H9 (cell line): ENCODE results near the gene WDR27. TPM values are rescaled to one million over a fixed set of nuclear protein-coding genes. Genes with fewer than 3 reads are reported as not detected.

ENCODE experiments used
- DNase-seq: peaks from one replicate; pipeline ENCODE4 v3.0.0-alpha.2; 2017
- H2AFZ ChIP-seq: one replicate; pipeline ENCODE4 v1.6.1; 2013; ENCODE audit warnings: mild to moderate bottlenecking, low read length, control low read depth, moderate library complexity
- H2AK5ac ChIP-seq: 2 replicates; pipeline ENCODE4 v1.6.1; 2013; ENCODE audit warnings: low read length, control low read depth, mixed read lengths; ENCODE audit not compliant: insufficient read length
- H2BK120ac ChIP-seq: one replicate; pipeline ENCODE4 v1.6.1; 2013; ENCODE audit warnings: low read depth, mild to moderate bottlenecking, low read length, control low read depth, inconsistent platforms; ENCODE audit not compliant: poor library complexity, severe bottlenecking
- H2BK12ac ChIP-seq: 2 replicates; pipeline ENCODE4 v1.6.1; 2013; ENCODE audit warnings: low read length, control low read depth, mixed read lengths, low read depth; ENCODE audit not compliant: insufficient read length
- H2BK15ac ChIP-seq: 2 replicates; pipeline ENCODE4 v1.6.1; 2013; ENCODE audit warnings: low read depth, low read length, control low read depth
- H2BK20ac ChIP-seq: one replicate; pipeline ENCODE4 v1.6.1; 2013; ENCODE audit warnings: low read depth, mild to moderate bottlenecking, low read length, control low read depth, inconsistent platforms; ENCODE audit not compliant: poor library complexity, severe bottlenecking
- H2BK5ac ChIP-seq: 2 replicates; pipeline ENCODE4 v1.6.1; 2013; ENCODE audit warnings: low read length, control low read depth, mixed read lengths; ENCODE audit not compliant: insufficient read length
- H3K14ac ChIP-seq: 2 replicates; pipeline ENCODE4 v1.6.1; 2013; ENCODE audit warnings: low read length, control low read depth; ENCODE audit not compliant: insufficient read depth
- H3K18ac ChIP-seq: 2 replicates; pipeline ENCODE4 v1.6.1; 2013; ENCODE audit warnings: low read depth, mild to moderate bottlenecking, mixed read lengths, low read length, control low read depth; ENCODE audit not compliant: insufficient read length
- H3K23ac ChIP-seq: 2 replicates; pipeline ENCODE4 v1.6.1; 2013; ENCODE audit warnings: low read length, control low read depth, mixed read lengths, low read depth; ENCODE audit not compliant: insufficient read length
- H3K23me2 ChIP-seq: 2 replicates; pipeline ENCODE4 v1.6.1; 2013; ENCODE audit warnings: low read depth, mild to moderate bottlenecking, mixed read lengths, low read length, control low read depth; ENCODE audit not compliant: insufficient read length, poor library complexity, severe bottlenecking
- H3K27ac ChIP-seq: 2 replicates; pipeline ENCODE4 v1.5.1; 2013; ENCODE audit warnings: low read length, control low read depth, mixed read lengths, low read depth; ENCODE audit not compliant: insufficient read length
- H3K27me3 ChIP-seq: 2 replicates; pipeline ENCODE4 v1.6.1; 2013; ENCODE audit warnings: low read length, control low read depth, inconsistent platforms; ENCODE audit not compliant: insufficient read depth
- H3K4ac ChIP-seq: 2 replicates; pipeline ENCODE4 v1.6.1; 2013; ENCODE audit warnings: low read depth, mild to moderate bottlenecking, control low read depth, inconsistent platforms, low read length, moderate library complexity
- H3K4me1 ChIP-seq: 2 replicates; pipeline ENCODE4 v1.6.1; 2013; ENCODE audit warnings: low read length, control low read depth, inconsistent platforms; ENCODE audit not compliant: insufficient read depth
- H3K4me2 ChIP-seq: 2 replicates; pipeline ENCODE4 v1.6.1; 2013; ENCODE audit warnings: low read length, control low read depth, mixed read lengths; ENCODE audit not compliant: insufficient read length, insufficient read depth
- H3K56ac ChIP-seq: 2 replicates; pipeline ENCODE4 v1.6.1; 2013; ENCODE audit warnings: low read depth, mild to moderate bottlenecking, mixed read lengths, low read length, control low read depth; ENCODE audit not compliant: insufficient read length
- H3K79me1 ChIP-seq: 2 replicates; pipeline ENCODE4 v1.6.1; 2013; ENCODE audit warnings: low read depth, mild to moderate bottlenecking, moderate library complexity, low read length, control low read depth, inconsistent platforms; ENCODE audit not compliant: insufficient read depth, poor library complexity, severe bottlenecking
- H3K79me2 ChIP-seq: 2 replicates; pipeline ENCODE4 v1.6.1; 2013; ENCODE audit warnings: low read length, control low read depth, inconsistent platforms; ENCODE audit not compliant: insufficient read depth
- H3K9ac ChIP-seq: 2 replicates; pipeline ENCODE4 v1.6.1; 2013; ENCODE audit warnings: low read length, control low read depth, mixed read lengths; ENCODE audit not compliant: insufficient read length; ENCODE audit errors: extremely low read depth
- H3K9me3 ChIP-seq: one replicate; pipeline ENCODE4 v1.6.1; 2013; ENCODE audit warnings: low read depth, low read length, inconsistent platforms; ENCODE audit not compliant: control insufficient read depth
- H3T11ph ChIP-seq: one replicate; pipeline ENCODE4 v1.6.1; 2013; ENCODE audit warnings: mild to moderate bottlenecking, low read length, control low read depth, inconsistent platforms
- H4K20me1 ChIP-seq: one replicate; pipeline ENCODE4 v1.6.1; 2013; ENCODE audit not compliant: control insufficient read depth, insufficient read length, insufficient read depth
- H4K5ac ChIP-seq: 2 replicates; pipeline ENCODE4 v1.6.1; 2013; ENCODE audit warnings: low read depth, mild to moderate bottlenecking, mixed read lengths, low read length, control low read depth; ENCODE audit not compliant: insufficient read length
- H4K8ac ChIP-seq: replicated peaks from 2 replicates; pipeline ENCODE4 v1.6.1; 2013; ENCODE audit warnings: low read length, control low read depth, mixed read lengths, low read depth; ENCODE audit not compliant: insufficient read length
- H4K91ac ChIP-seq: 2 replicates; pipeline ENCODE4 v1.6.1; 2013; ENCODE audit warnings: low read depth, mild to moderate bottlenecking, moderate library complexity, mixed read lengths, low read length, control low read depth; ENCODE audit not compliant: insufficient read length
- H3K27ac Mint-ChIP-seq, 3 experiments: 2 replicates in 2 of 3; 3 replicates in 1 of 3; pipeline ENCODE4 v1.8.0; 2020 to 2021; ENCODE audit warnings: mixed read lengths in 3 of 3, mild to moderate bottlenecking in 1 of 3, moderate library complexity in 1 of 3
- H3K27me3 Mint-ChIP-seq: 2 replicates; pipeline ENCODE4 v1.8.0; 2021; ENCODE audit warnings: low read depth, mild to moderate bottlenecking, moderate library complexity, mixed read lengths
- H3K36me3 Mint-ChIP-seq, 3 experiments: 2 replicates in 2 of 3; 3 replicates in 1 of 3; pipeline ENCODE4 v1.8.0; 2020 to 2021; ENCODE audit warnings: low read depth in 3 of 3, mixed read lengths in 3 of 3; ENCODE audit not compliant: insufficient read depth in 1 of 3
- H3K4me1 Mint-ChIP-seq, 2 experiments: 2 replicates each; pipeline ENCODE4 v1.8.0; 2020; ENCODE audit warnings: mixed read lengths in 2 of 2
- H3K4me3 Mint-ChIP-seq, 2 experiments: 2 replicates in 1 of 2; 3 replicates in 1 of 2; pipeline ENCODE4 v1.8.0; 2020 to 2021; ENCODE audit warnings: mild to moderate bottlenecking in 2 of 2, mixed read lengths in 2 of 2, moderate library complexity in 1 of 2
- H3K9me3 Mint-ChIP-seq, 2 experiments: 2 replicates in 1 of 2; 3 replicates in 1 of 2; pipeline ENCODE4 v1.8.0; 2020; ENCODE audit warnings: mild to moderate bottlenecking in 2 of 2, mixed read lengths in 2 of 2, moderate library complexity in 1 of 2
- WGBS: extraction: QIAGEN DNeasy Blood & Tissue Kit; methylation state at CpG from one replicate; pipeline ENCODE4 v1.1.7; 2013; ENCODE audit warnings: missing lambda C conversion rate, low lambda C conversion rate, mixed read lengths; ENCODE audit not compliant: insufficient read length; ENCODE audit errors: extremely low coverage; 5-methylcytosine and 5-hydroxymethylcytosine counted together
- total RNA-seq: library from RNA; stranded (reverse); gene quantifications from 2 replicates; pipeline ENCODE4 v1.2.1, GENCODE V29; 2021
- TF ChIP-seq, protein P1 (sequence below): fragments of 200-600 bp; sonication (generic); conservative IDR thresholded peaks from 3 replicates; pipeline ENCODE4 v1.8.0; 2021; ENCODE audit warnings: antibody characterized with exemption, mild to moderate bottlenecking

Gene WDR27
- total RNA-seq, 1 experiment from 2014 or later = 48.7 TPM

DNA sequence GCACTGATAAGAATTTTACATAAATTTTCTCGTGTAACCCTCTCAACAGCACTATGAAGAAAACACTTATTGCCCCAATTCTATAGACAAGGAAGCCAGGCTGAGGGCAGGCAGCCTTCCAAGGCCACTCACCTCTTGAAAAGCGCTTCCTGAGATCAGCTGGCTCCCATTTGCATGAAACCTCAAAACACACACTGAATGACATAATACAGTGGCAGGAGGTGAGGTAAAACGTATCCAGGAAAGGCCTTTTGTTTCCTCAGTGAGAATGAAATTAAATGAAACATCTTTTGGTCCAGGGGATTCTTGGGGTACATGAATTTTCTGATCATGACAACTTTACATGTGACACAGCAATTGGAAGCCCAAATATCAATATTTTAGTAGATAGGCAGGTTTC lies 112.5 kb downstream of the WDR27 start:
- Histone ChIP-seq H3K9me3 (no peaks in the 10 kb centered on the region), H3K4ac (no peak overlapping the region), H3K56ac (no peak overlapping the region), H4K5ac (no peak overlapping the region), H4K91ac (no peak overlapping the region), H4K8ac (no peak overlapping the region), H2AFZ (no peak overlapping the region), H2BK15ac (no peak overlapping the region), H3K14ac (no peak overlapping the region), H2BK120ac (no peak overlapping the region), H2BK5ac (no peak overlapping the region), H3T11ph (no peak overlapping the region), H3K27ac (no peak overlapping the region), H3K4me2 (no peak overlapping the region), H3K23me2 (no peaks in the 10 kb centered on the region), H2BK20ac (no peak overlapping the region), H4K20me1 (no peaks in the 10 kb centered on the region), H3K23ac (no peak overlapping the region), H2BK12ac (no peak overlapping the region), H3K18ac (no peak overlapping the region), H3K79me2 (no peaks in the 10 kb centered on the region), H3K27me3 (no peaks in the 10 kb centered on the region), H3K9ac (no peak overlapping the region), H3K4me1 (no peaks in the 10 kb centered on the region), H2AK5ac (no peak overlapping the region), H3K79me1 (no peaks in the 10 kb centered on the region)
- no CpG with 5 or more reads among the region's 3 CpGs for WGBS
- Mint-ChIP-seq H3K27me3 (no peaks in the 10 kb centered on the region), H3K27ac (no peak overlapping the region), H3K4me3 (no peak overlapping the region), H3K36me3 (peaks cover 9 to 20% (median 18%) of the 10 kb centered on the region in 3 experiments; a peak in 6 of 7 replicates), H3K4me1 (peaks cover 0 to 4% of the 10 kb centered on the region in 2 experiments; a peak in 2 of 4 replicates), H3K9me3 (no peaks in the 10 kb centered on the region; a peak in 2 of 5 replicates)
- TF ChIP-seq, protein P1, sequence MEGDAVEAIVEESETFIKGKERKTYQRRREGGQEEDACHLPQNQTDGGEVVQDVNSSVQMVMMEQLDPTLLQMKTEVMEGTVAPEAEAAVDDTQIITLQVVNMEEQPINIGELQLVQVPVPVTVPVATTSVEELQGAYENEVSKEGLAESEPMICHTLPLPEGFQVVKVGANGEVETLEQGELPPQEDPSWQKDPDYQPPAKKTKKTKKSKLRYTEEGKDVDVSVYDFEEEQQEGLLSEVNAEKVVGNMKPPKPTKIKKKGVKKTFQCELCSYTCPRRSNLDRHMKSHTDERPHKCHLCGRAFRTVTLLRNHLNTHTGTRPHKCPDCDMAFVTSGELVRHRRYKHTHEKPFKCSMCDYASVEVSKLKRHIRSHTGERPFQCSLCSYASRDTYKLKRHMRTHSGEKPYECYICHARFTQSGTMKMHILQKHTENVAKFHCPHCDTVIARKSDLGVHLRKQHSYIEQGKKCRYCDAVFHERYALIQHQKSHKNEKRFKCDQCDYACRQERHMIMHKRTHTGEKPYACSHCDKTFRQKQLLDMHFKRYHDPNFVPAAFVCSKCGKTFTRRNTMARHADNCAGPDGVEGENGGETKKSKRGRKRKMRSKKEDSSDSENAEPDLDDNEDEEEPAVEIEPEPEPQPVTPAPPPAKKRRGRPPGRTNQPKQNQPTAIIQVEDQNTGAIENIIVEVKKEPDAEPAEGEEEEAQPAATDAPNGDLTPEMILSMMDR = no peak
- no peak for DNase-seq
